Rectal smooth muscle tissue (tissue), 1 donor: Measurements from ENCODE around the gene SAMD13.

Experiments used
- H3K27ac ChIP-seq: one replicate; pipeline ENCODE4 v1.7.0; 2013; ENCODE audit warnings: low read depth, low read length, inconsistent platforms
- H3K27me3 ChIP-seq: one replicate; pipeline ENCODE4 v1.7.0; 2013; ENCODE audit warnings: low read length; ENCODE audit not compliant: control insufficient read depth, insufficient read depth
- H3K36me3 ChIP-seq: one replicate; pipeline ENCODE4 v1.7.0; 2013; ENCODE audit warnings: low read length; ENCODE audit not compliant: control insufficient read depth, insufficient read depth
- H3K4me1 ChIP-seq: one replicate; pipeline ENCODE4 v1.7.0; 2013; ENCODE audit warnings: low read length; ENCODE audit not compliant: control insufficient read depth, insufficient read depth
- H3K4me3 ChIP-seq: one replicate; pipeline ENCODE4 v1.7.0; 2013; ENCODE audit warnings: low read length
- H3K9ac ChIP-seq: one replicate; pipeline ENCODE4 v1.7.0; 2013; ENCODE audit warnings: low read length

The SAMD13 gene

DNA sequence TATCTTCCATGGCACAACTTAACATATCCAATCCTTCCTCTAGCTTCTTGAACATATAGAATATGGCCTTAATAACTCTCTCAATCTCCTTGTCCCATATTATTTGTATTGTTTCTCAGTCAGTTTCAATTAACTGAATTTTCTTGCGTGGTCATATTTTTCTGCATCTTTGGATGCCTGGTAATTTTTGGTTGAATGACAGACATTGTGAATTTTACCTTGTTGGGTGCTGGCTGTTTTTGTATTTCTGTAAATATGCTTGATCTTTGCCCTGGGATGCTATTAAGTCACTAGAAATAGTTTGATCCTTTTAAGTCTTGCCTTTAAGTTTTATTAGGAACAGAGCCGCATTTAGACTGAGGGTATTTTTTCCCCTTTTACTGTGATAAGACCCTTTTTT, 5.9 kb downstream of the SAMD13 start:
- Histone ChIP-seq H3K27ac (no peak overlapping the region), H3K36me3 (no peaks in the 10 kb centered on the region), H3K4me1 (no peaks in the 10 kb centered on the region), H3K4me3 (no peak overlapping the region), H3K27me3 (no peaks in the 10 kb centered on the region), H3K9ac (no peak overlapping the region)

DNA sequence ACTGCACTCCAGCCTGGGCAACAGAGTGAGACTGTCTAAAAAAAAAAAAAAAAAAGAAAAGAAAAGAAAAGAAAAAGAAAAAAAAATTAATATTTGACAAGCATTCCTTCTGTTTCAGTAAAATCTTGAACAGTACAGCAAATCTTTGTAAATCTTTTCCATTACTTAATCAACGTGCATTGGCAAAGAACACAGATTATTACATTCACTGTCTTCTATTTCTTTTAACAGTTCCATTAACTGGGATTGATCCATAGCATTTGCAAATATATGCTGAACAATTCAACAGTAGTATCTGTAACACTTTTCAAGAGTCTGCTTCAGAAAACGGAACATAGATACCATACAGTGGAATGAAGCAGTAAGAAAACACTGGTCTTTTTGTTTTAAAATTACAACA, 9.8 kb downstream of the SAMD13 start:
- Histone ChIP-seq H3K4me3 (no peak overlapping the region), H3K27ac (no peak overlapping the region), H3K36me3 (no peaks in the 10 kb centered on the region), H3K9ac (no peak overlapping the region), H3K4me1 (no peaks in the 10 kb centered on the region), H3K27me3 (no peaks in the 10 kb centered on the region)

DNA sequence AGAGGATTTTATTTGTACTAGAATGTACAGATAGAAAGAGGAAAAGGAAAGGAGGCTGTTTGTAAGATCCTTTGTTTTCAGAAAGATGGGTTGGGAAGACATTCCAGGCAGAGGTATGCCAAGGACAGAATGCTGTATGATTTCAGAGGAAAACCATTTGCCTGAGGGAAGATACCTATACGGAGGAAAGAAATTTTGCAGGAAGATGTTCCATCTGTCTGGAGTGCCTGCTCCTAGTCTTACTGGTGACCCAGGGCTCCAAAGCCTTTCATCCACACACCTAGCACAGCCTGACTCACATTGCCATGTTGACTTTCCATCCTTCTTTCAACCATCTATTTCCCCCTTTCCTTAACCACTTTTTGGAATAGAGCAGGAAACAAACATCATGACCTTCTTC, 18.2 kb downstream of the SAMD13 start:
- H3K36me3 ChIP-seq = no peaks in the 10 kb centered on the region
- H3K27ac ChIP-seq = no peak overlapping the region
- no peaks in the 10 kb centered on the region for H3K27me3 ChIP-seq
- no peak overlapping the region for H3K9ac ChIP-seq
- no peak overlapping the region for H3K4me3 ChIP-seq
- no peaks in the 10 kb centered on the region for H3K4me1 ChIP-seq

DNA sequence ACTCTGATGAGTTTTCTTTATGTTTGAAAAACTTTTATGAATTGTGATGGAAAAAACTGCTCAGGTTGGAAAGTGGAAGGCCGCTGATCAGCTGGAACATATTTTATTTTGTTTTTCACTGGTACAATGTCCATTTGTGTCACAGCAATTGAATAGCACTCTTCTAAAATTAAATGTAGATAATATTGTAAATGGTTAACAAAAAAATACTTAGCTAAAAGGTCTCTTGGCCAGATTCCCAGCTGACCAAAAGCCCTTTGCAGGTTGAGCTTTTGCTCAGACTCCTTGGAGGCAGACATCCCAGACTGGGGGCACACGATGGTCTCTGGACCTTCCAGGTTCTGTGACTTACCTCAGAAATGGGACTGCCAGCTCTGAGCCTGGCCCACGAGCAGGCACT, 26.3 kb downstream of the SAMD13 start:
- Histone ChIP-seq H3K27ac (no peak overlapping the region), H3K4me3 (no peak overlapping the region)

DNA sequence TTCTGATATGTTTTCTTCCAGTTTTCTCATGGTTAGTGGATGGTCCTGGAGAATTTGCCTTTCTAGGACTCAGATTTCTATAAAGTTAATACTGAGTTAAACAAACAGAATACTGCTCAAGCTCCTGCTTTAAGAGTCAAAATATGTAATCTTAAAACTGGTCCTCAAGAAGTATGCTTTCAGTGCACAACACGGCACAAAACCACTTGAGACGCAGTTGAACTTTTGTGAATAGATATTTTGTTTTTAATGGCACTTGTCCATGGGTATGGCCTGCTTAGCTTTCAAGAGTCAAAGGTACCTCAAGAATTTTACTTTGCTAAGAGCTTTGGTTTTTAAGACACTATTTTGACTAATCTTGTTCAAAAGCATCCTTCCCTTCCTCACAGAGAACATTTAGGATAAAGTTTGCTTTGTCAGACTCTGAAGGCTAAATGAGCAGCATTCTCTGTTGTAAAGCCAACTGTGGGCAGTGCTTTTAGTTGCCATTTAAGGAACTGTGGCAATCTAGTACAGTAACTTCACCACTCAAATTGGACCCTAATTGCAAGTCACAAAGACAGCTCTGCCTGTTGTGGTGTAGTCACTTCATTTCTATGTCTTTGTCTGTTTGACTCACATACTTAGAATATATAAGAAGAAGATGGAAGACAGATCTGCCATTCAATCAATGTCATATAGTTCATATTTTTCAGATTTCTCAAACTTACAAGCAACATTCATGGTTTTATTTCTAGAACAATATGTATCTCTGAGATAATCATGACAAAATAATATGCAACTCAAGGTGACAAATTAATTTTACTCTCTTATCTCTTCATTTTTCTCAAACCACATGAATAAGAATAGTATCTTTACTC, 28.8 kb downstream of the SAMD13 start:
- Histone ChIP-seq H3K27ac (no peak overlapping the region), H3K4me1 (no peaks in the 10 kb centered on the region), H3K4me3 (no peak overlapping the region), H3K36me3 (peaks cover 9% of the 10 kb centered on the region), H3K27me3 (no peaks in the 10 kb centered on the region), H3K9ac (no peak overlapping the region)

More for the DNA sequence above, 26.3 kb downstream of the SAMD13 start:
- H3K4me1 ChIP-seq = no peaks in the 10 kb centered on the region
- no peak overlapping the region for H3K9ac ChIP-seq
- no peaks in the 10 kb centered on the region for H3K27me3 ChIP-seq
- peaks cover 9% of the 10 kb centered on the region for H3K36me3 ChIP-seq

DNA sequence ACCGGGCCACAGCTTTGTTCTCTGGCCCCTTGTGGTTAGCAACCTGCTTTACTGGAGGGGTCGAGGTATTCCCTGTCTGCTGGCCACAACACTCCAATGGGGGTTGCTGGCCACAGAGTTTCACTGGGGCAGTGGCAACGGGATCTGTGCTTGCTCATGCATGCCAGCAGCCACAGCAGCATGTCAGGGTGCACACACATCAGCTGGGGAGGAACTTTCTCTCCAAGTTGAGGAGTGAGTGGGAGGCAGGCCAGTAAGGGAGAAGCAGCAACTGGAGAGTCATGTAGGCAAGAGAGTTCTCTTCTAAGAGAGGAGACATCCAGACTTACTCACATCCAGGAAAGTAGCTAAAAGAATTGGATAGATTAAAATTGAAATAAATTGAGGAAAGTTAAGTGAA, 38.0 kb downstream of the SAMD13 start:
- Histone ChIP-seq H3K27me3 (no peaks in the 10 kb centered on the region), H3K36me3 (no peaks in the 10 kb centered on the region), H3K9ac (no peak overlapping the region), H3K4me3 (no peak overlapping the region), H3K4me1 (no peaks in the 10 kb centered on the region), H3K27ac (no peak overlapping the region)

DNA sequence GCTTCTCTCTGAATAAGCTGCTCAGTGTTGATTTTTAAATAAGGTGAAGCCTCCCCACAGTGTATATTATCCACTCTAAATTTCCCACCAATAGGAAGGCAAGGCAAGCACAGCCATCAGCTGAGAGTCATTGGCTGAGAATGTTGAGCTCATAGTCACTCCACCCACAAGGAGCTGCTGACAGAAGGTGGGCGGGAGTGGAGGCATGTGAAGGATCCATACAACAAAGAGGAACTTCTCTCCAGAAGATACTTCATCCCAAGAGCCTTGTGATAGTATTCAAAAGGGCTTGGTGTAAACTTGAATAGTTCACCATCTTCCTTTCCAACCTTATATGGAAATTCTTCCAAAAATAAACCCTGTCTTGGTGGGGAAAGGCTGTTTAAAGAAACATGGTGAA, 42.8 kb downstream of the SAMD13 start:
- Histone ChIP-seq H3K36me3 (no peaks in the 10 kb centered on the region), H3K4me1 (no peaks in the 10 kb centered on the region), H3K9ac (no peak overlapping the region), H3K27me3 (no peaks in the 10 kb centered on the region), H3K4me3 (no peak overlapping the region), H3K27ac (no peak overlapping the region)

DNA sequence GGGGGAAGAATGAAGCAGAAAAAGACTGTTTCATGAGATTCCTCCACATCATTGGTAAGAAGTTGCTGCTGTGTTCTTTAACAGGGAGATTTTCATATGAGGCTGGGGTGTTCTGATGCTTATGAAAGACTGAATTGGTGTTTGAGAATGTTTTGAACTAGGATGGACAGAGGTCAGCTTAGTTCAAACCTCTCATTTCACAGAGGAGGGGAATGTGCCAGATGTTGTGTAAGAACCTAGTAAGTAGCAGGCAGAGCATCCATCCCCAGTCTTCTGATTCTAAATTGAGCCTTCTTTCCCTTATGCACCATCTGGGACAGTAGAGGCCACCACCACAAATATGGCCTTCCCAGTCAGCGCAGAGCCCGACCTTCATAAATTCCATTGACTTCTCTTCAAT, 43.7 kb downstream of the SAMD13 start:
- Histone ChIP-seq H3K36me3 (no peaks in the 10 kb centered on the region), H3K27me3 (no peaks in the 10 kb centered on the region), H3K4me3 (no peak overlapping the region), H3K27ac (no peak overlapping the region), H3K9ac (no peak overlapping the region), H3K4me1 (no peaks in the 10 kb centered on the region)

DNA sequence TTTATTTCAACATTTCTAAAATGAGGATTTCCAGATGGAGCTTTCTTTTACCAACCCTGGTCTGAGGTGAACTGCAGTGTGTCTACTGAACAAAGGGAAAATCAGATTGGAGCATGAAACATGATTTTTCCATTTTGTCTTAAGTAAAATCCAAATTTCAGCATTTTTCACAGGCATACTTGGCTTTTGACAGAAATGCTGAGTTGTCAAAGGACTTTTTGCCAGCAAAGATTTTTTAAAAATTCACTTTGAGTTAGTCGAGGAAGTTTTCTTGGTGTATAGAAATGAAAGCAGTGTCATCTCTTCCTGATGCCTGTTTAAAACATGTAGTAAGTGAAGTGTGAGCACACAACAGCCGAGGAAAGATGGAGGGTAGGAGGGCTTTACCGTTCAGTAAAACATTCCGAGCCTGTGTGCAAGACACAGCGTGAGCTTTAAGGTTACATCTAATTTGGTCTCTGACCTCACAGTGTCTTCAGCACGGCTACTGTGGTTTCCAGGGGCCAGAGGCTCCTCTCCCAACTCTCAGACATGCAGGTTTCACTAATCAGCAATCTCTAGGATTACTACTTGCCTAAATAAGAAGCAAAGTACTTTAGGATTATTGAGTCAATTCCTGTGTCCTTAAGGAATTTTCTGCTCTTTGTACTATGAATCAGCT, 45.9 kb downstream of the SAMD13 start:
- H3K27me3 ChIP-seq = no peaks in the 10 kb centered on the region
- H3K9ac ChIP-seq = no peak overlapping the region
- H3K27ac ChIP-seq = no peak overlapping the region

DNA sequence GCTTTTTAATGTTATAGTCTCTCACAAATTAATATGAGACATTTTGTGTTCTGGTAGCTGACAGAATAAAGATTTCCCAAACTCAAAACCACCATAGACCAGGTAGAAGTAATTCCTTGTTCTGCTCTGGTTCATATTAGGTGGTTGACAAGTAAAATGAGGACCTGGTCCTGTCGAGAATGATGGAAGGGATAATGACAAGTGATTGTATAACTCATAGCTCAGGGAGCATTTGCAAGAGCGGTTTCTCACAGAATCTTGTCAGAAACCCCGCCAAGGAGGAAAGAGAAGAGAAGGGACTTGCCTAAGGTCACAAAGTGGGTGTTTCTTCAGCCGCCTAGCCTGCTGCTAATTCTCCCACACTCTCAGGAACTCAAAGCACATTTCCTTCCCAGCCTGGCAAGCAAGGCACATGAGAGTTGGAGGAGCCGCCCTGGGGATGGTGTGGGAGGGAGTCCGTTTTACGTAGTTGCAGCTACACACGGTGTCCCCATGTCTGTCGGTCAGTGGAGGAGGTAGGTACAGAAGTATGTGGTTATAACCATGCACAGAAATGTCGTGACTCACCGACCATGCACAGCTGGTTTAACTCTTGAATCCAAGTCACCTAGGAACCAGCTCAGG, 46.5 kb downstream of the SAMD13 start:
- Histone ChIP-seq H3K4me3 (no peak overlapping the region), H3K27ac (no peak overlapping the region), H3K36me3 (no peaks in the 10 kb centered on the region), H3K27me3 (no peaks in the 10 kb centered on the region), H3K9ac (no peak overlapping the region), H3K4me1 (no peaks in the 10 kb centered on the region)

More for the DNA sequence above, 45.9 kb downstream of the SAMD13 start:
- no peaks in the 10 kb centered on the region for H3K4me1 ChIP-seq
- H3K36me3 ChIP-seq = no peaks in the 10 kb centered on the region
- no peak overlapping the region for H3K4me3 ChIP-seq

DNA sequence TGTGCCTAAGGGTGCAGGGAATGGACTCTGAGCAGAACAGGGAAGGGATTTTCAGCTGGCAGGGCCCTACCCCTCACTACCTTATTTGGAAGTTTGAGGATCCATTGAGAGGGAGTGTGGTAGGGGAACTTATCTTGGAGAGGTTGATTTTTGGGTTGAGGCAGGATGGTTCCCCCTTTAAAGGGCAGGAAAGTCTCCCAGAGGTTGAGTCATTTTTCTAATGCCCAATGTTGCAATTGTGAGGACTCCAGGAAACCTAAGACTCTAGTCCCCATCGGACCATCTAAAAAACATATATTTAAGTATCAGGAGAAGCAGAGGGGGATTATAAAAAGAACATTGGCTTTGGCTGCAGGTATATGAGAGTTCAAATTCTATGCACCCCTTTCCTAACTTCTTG, 47.3 kb downstream of the SAMD13 start:
- no peaks in the 10 kb centered on the region for H3K27me3 ChIP-seq
- H3K27ac ChIP-seq = no peak overlapping the region
- no peaks in the 10 kb centered on the region for H3K36me3 ChIP-seq
- H3K9ac ChIP-seq = no peak overlapping the region
- H3K4me3 ChIP-seq = no peak overlapping the region
- H3K4me1 ChIP-seq = no peaks in the 10 kb centered on the region

DNA sequence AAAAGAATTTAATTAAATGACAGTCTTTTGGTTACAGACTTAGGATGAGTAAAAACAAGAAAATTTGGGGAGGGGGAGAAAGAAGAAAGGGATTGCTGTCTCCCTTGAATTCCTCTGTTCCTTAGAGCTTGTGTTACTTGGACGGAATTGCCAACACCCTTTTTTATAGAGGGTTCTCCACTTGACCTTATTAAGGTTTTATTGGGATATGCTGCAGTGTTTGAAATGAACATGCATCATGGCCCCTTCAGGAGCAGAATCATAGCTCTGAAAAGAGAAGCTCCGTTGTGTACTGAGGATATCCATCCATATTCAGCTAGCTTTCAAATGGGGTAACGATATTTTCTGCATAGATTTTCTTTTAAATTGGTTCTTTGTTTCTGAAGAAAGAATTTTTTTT, 48.6 kb downstream of the SAMD13 start:
- Histone ChIP-seq H3K27ac (no peak overlapping the region), H3K9ac (no peak overlapping the region), H3K4me3 (no peak overlapping the region), H3K4me1 (no peaks in the 10 kb centered on the region), H3K36me3 (no peaks in the 10 kb centered on the region), H3K27me3 (no peaks in the 10 kb centered on the region)
